HepG2 (cell line): Measurements from ENCODE around the gene BPIFB4. TPM values are rescaled to one million over a fixed set of nuclear protein-coding genes. Genes with fewer than 3 reads are reported as not detected.
A peak's percentile ranks its signal among the peaks of the same experiment; 100 is the strongest.

Experiments
- CAMTA2 ChIP-seq: sonication (generic); formaldehyde crosslinking; IDR thresholded peaks from 2 replicates; pipeline ENCODE4 v1.4.0; 2020; ENCODE audit warnings: mild to moderate bottlenecking, missing genetic modification reagents, borderline replicate concordance
- DPF2 ChIP-seq: sonication (generic); formaldehyde crosslinking; IDR thresholded peaks from 2 replicates; pipeline ENCODE4 v1.4.0; 2020; ENCODE audit warnings: mild to moderate bottlenecking, low read depth, missing genetic modification reagents, borderline replicate concordance
- DR1 ChIP-seq: sonication (generic); formaldehyde crosslinking; IDR thresholded peaks from 2 replicates; pipeline ENCODE4 v1.8.0; 2021; ENCODE audit warnings: mild to moderate bottlenecking, missing genetic modification reagents, inconsistent platforms
- ETV6 ChIP-seq: sonication (generic); formaldehyde crosslinking; conservative IDR thresholded peaks from 2 replicates; pipeline ENCODE4 v1.4.0; 2020; ENCODE audit warnings: missing genetic modification reagents
- LCORL ChIP-seq, 2 experiments: fragments of 450-650 bp in 1 of 2; sonication (generic) in 1 of 2; formaldehyde crosslinking in 1 of 2; IDR thresholded peaks; 2 replicates each; pipeline versions ENCODE4 v1.5.0 to v1.6.1; 2017 to 2020; ENCODE audit warnings: antibody characterized with exemption in 1 of 2, missing genetic modification reagents in 1 of 2
- MLLT10 ChIP-seq: sonication (generic); formaldehyde crosslinking; IDR thresholded peaks from 2 replicates; pipeline ENCODE4 v1.4.0; 2020; ENCODE audit warnings: missing genetic modification reagents
- MTA3 ChIP-seq: sonication (generic); formaldehyde crosslinking; IDR thresholded peaks from 2 replicates; pipeline ENCODE4 v1.4.0; 2020; ENCODE audit warnings: missing genetic modification reagents
- MXD4 ChIP-seq: IDR thresholded peaks from 2 replicates; pipeline ENCODE4 v1.6.1; 2016; ENCODE audit warnings: mild to moderate bottlenecking, missing biosample characterization, missing genetic modification reagents
- RFX5 ChIP-seq: IDR thresholded peaks from 2 replicates; pipeline ENCODE4 v1.6.1; 2011; ENCODE audit warnings: low read depth, low read length, improper control_type of control experiment
- STAT5B ChIP-seq: sonication (generic); formaldehyde crosslinking; IDR thresholded peaks from 2 replicates; pipeline ENCODE4 v1.4.0; 2020; ENCODE audit warnings: missing genetic modification reagents
- ZBTB42 ChIP-seq: sonication (generic); formaldehyde crosslinking; IDR thresholded peaks from 2 replicates; pipeline ENCODE4 v1.5.0; 2020; ENCODE audit warnings: mild to moderate bottlenecking, missing genetic modification reagents
- ZNF230 ChIP-seq: sonication (generic); formaldehyde crosslinking; IDR thresholded peaks from 2 replicates; pipeline ENCODE4 v1.4.0; 2020; ENCODE audit warnings: mild to moderate bottlenecking, missing genetic modification reagents
- ZNF264 ChIP-seq: sonication (generic); formaldehyde crosslinking; IDR thresholded peaks from 2 replicates; pipeline ENCODE4 v1.4.0; 2020; ENCODE audit warnings: missing genetic modification reagents
- ZNF350 ChIP-seq: sonication (generic); formaldehyde crosslinking; IDR thresholded peaks from 2 replicates; pipeline ENCODE4 v1.4.0; 2020; ENCODE audit warnings: mild to moderate bottlenecking, low read depth, missing genetic modification reagents, borderline replicate concordance
- ZNF609 ChIP-seq: sonication (generic); formaldehyde crosslinking; IDR thresholded peaks from 2 replicates; pipeline ENCODE4 v1.4.0; 2020; ENCODE audit warnings: mild to moderate bottlenecking, missing genetic modification reagents, borderline replicate concordance
- ZNF746 ChIP-seq: sonication (generic); formaldehyde crosslinking; IDR thresholded peaks from 2 replicates; pipeline ENCODE4 v1.8.0; 2022; ENCODE audit warnings: mild to moderate bottlenecking, missing genetic modification reagents
- ZNF782 ChIP-seq: sonication (generic); formaldehyde crosslinking; IDR thresholded peaks from 2 replicates; pipeline ENCODE4 v1.4.0; 2020; ENCODE audit warnings: missing genetic modification reagents, mild to moderate bottlenecking, borderline replicate concordance
- polyA plus RNA-seq, 8 experiments: library from polyadenylated mRNA; depleted of rRNA in 3 of 8; stranded (reverse) in 7 of 8; unstranded in 1 of 8; fragments of >200 nt; fragmentation: Illumina TruSeq in 4 of 8; extraction: Trizol in 4 of 8; gene quantifications; 2 replicates each; pipeline versions ENCODE4 v1.2.1 to v1.2.3, GENCODE V29; 2011 to 2016; ENCODE audit warnings: low read depth in 4 of 8, missing spikeins in 1 of 8, mixed read lengths in 1 of 8; ENCODE audit not compliant: insufficient read depth in 1 of 8
- total RNA-seq, 5 experiments: library from RNA; depleted of rRNA; stranded (reverse); fragments of >200 nt; fragmentation: Illumina TruSeq; extraction: Trizol; gene quantifications; 2 replicates each; pipeline ENCODE4 v1.2.3, GENCODE V29; 2016; ENCODE audit warnings: low read depth in 1 of 5
- TF ChIP-seq, protein P1 (sequence below): sonication (generic); formaldehyde crosslinking; IDR thresholded peaks from 2 replicates; pipeline ENCODE4 v1.4.0; 2020; ENCODE audit warnings: missing genetic modification reagents, mild to moderate bottlenecking, borderline replicate concordance

Gene BPIFB4
- total and polyA plus RNA-seq, 2 of the 13 experiments (the other 11 are each of a cell fraction or from before 2014, with no cell fraction given) = 0.09 TPM; not detected in 1

GRCh38 chr20:33127422-33128097 lies 48.1 kb downstream of the BPIFB4 start (continued):
- TF ChIP-seq RFX5 (no peak), ZNF230 (no peak), MXD4 (CRISPR knock-in tag) (no peak), ZNF782 (no peak), MLLT10 (CRISPR knock-in tag) (no peak), ZNF264 (0 out of 2 replicates have a peak, but pooled peaks have one; percentile 28), MTA3 (CRISPR knock-in tag) (no peak), CAMTA2 (CRISPR knock-in tag) (no peak), ETV6 (CRISPR knock-in tag) (no peak), ZNF609 (CRISPR knock-in tag) (peak; percentile 44; the same call in 1 of the 2 replicates), ZBTB42 (CRISPR knock-in tag) (no peak), STAT5B (CRISPR knock-in tag) (no peak), DPF2 (CRISPR knock-in tag) (no peak), DR1 (no peak), ZNF746 (no peak), LCORL (IDR thresholded peaks at IDR 0.05) (no peak; the same call in 1 of the 2 replicates), LCORL (CRISPR knock-in tag; IDR thresholded peaks at IDR 0.05) (peak; percentile 85), ZNF350 (CRISPR knock-in tag) (0 out of 2 replicates have a peak, but pooled peaks have one; percentile 31)
- TF ChIP-seq, protein P1, sequence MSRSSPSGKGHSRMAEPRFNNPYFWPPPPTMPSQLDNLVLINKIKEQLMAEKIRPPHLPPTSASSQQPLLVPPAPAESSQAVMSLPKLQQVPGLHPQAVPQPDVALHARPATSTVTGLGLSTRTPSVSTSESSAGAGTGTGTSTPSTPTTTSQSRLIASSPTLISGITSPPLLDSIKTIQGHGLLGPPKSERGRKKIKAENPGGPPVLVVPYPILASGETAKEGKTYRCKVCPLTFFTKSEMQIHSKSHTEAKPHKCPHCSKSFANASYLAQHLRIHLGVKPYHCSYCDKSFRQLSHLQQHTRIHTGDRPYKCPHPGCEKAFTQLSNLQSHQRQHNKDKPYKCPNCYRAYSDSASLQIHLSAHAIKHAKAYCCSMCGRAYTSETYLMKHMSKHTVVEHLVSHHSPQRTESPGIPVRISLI (CRISPR knock-in tag) = no peak; the same call in 1 of the 2 replicates
